ENCODE data around the gene KCNH6. TPM values are rescaled to one million over a fixed set of nuclear protein-coding genes. Genes with fewer than 3 reads are reported as not detected.

The KCNH6 gene
- total RNA-seq, 1 experiment from 2014 or later, result 1.6 TPM

DNA sequence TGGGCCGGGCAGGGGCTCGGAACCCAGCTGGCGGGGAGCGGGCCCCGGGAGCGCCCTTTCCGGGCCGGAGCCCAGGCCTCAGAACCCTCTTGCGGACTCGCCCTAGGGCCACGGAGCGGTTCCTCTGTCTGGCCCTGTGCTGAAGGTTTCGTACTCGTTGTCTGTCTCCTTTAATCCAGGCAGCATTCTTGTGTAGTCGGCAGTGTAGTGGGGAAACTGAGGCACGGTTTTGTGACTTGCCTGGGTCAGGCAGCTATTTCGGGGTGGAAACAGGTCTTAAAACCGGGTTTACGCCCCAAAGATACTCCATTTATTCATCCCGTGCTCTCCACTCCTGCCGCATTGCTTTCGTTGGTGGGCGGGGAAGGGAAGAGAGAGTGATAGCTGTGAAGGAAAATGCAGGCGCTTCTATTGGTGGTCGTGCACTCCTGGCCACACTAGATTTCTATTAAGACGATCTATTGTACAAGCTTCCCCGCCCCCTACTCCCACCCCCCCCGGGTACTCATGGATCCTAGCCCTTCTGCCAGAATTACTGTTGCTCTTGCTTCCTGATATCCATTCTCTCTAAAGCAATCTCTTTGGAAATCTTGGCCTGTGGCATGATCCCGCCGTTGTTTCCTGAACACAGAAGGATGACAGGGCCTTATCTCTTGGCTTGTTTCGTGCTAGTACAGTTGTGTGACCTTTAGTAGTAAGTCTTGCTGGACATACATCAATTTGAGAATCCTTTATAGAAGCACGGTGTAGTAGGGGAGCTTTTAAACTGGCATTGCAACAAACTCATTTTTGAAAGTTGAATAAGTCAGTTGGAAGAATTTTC is 27.9 kb downstream of the KCNH6 start:
- TF ChIP-seq, protein P1, sequence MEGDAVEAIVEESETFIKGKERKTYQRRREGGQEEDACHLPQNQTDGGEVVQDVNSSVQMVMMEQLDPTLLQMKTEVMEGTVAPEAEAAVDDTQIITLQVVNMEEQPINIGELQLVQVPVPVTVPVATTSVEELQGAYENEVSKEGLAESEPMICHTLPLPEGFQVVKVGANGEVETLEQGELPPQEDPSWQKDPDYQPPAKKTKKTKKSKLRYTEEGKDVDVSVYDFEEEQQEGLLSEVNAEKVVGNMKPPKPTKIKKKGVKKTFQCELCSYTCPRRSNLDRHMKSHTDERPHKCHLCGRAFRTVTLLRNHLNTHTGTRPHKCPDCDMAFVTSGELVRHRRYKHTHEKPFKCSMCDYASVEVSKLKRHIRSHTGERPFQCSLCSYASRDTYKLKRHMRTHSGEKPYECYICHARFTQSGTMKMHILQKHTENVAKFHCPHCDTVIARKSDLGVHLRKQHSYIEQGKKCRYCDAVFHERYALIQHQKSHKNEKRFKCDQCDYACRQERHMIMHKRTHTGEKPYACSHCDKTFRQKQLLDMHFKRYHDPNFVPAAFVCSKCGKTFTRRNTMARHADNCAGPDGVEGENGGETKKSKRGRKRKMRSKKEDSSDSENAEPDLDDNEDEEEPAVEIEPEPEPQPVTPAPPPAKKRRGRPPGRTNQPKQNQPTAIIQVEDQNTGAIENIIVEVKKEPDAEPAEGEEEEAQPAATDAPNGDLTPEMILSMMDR (conservative IDR thresholded peaks at IDR 0.05), result no peak
- WGBS (ENCODE audit: extremely low coverage, insufficient read length, low lambda C conversion rate), result no CpG with 5 or more reads among the region's 32 CpGs
- H3T11ph ChIP-seq (ENCODE audit: low read length), result no peak overlapping the region
- H3K4me1 ChIP-seq (ENCODE audit: insufficient read depth, low read length), result no peaks in the 10 kb centered on the region
- H3K4ac ChIP-seq (ENCODE audit: low read depth, low read length), result no peak overlapping the region
- H2BK12ac ChIP-seq (ENCODE audit: insufficient read length, low read depth, low read length), result no peak overlapping the region
- H4K20me1 ChIP-seq (ENCODE audit: control insufficient read depth, insufficient read depth, insufficient read length), result no peaks in the 10 kb centered on the region
- peaks cover 19 to 24% of the 10 kb centered on the region in 2 experiments for H3K4me1 Mint-ChIP-seq
- no peak overlapping the region for H3K56ac ChIP-seq (ENCODE audit: insufficient read length, low read depth, low read length)
- no peak overlapping the region for H2BK15ac ChIP-seq (ENCODE audit: low read depth, low read length)
- no peak overlapping the region for H2AK5ac ChIP-seq (ENCODE audit: insufficient read length, low read length)
- H3K9me3 Mint-ChIP-seq, result no peaks in the 10 kb centered on the region
- H3K79me1 ChIP-seq (ENCODE audit: insufficient read depth, low read depth, low read length, poor library complexity, severe bottlenecking), result no peaks in the 10 kb centered on the region
- no peak overlapping the region for H4K5ac ChIP-seq (ENCODE audit: insufficient read length, low read depth, low read length)
- no peaks in the 10 kb centered on the region for H3K9me3 ChIP-seq (ENCODE audit: control insufficient read depth, low read depth, low read length)
- H3K27me3 ChIP-seq (ENCODE audit: insufficient read depth, low read length), result no peaks in the 10 kb centered on the region
- no peak overlapping the region for H3K18ac ChIP-seq (ENCODE audit: insufficient read length, low read depth, low read length)
- no peak overlapping the region; the same call in 1 of the 2 replicates for H3K14ac ChIP-seq (ENCODE audit: insufficient read depth, low read length)
- DNase-seq, result peak; percentile 69
- H3K36me3 Mint-ChIP-seq (ENCODE audit: insufficient read depth in 1 of 3, low read depth in 3 of 3), result peaks cover 0 to 9% (median 8%) of the 10 kb centered on the region in 3 experiments; a peak in 5 of 7 replicates
- H3K27ac ChIP-seq (ENCODE audit: insufficient read length, low read depth, low read length), result no peak overlapping the region
- no peak overlapping the region for H3K23ac ChIP-seq (ENCODE audit: insufficient read length, low read depth, low read length)
- H2BK5ac ChIP-seq (ENCODE audit: insufficient read length, low read length), result no peak overlapping the region
- H3K27ac Mint-ChIP-seq, result peak overlapping the region; percentile 95 to 100 (median 98)
- peaks cover 27% of the 10 kb centered on the region for H3K79me2 ChIP-seq (ENCODE audit: insufficient read depth, low read length)
- no peak overlapping the region for H2BK120ac ChIP-seq (ENCODE audit: low read depth, low read length, poor library complexity, severe bottlenecking)
- H3K9ac ChIP-seq (ENCODE audit: extremely low read depth, insufficient read length, low read length), result peak overlapping the region; percentile 68
- peaks cover 1% of the 10 kb centered on the region; the same call in 1 of the 2 replicates for H3K27me3 Mint-ChIP-seq (ENCODE audit: low read depth)
- no peak overlapping the region for H4K8ac ChIP-seq (replicated peaks; ENCODE audit: insufficient read length, low read depth, low read length)
- H3K4me3 Mint-ChIP-seq, result peak overlapping the region; percentile 98 to 99
- H3K4me2 ChIP-seq (ENCODE audit: insufficient read depth, insufficient read length, low read length), result peak overlapping the region; percentile 99
- no peak overlapping the region for H2AFZ ChIP-seq (ENCODE audit: low read length)
- H4K91ac ChIP-seq (ENCODE audit: insufficient read length, low read depth, low read length), result no peak overlapping the region
- H3K23me2 ChIP-seq (ENCODE audit: insufficient read length, low read depth, low read length, poor library complexity, severe bottlenecking), result peaks cover 9% of the 10 kb centered on the region
- no peak overlapping the region for H2BK20ac ChIP-seq (ENCODE audit: low read depth, low read length, poor library complexity, severe bottlenecking)

Data from H9 (cell line).